GM12878 (cell line): ENCODE results near the gene MFSD6. TPM values are rescaled to one million over a fixed set of nuclear protein-coding genes. Genes with fewer than 3 reads are reported as not detected.
A peak's percentile ranks its signal among the peaks of the same experiment; 100 is the strongest.

Experiments
- ATAC-seq: fragments of 200-7000 bp; cut with Tn5 transposase; 3 replicates; pipeline ENCODE4 v1.9.1; 2020; ENCODE audit warnings: mild to moderate bottlenecking, moderate library complexity
- BruUV-seq: library from RNA; stranded (reverse); fragments of 400-500 nt; replicated peaks from 2 replicates; lab custom pipeline; 2021; lab: Mats Ljungman, UMichigan
- CTCF ChIA-PET: fragments of 300-600 bp; sonication (Branson Sonifier 250); formaldehyde crosslinking; extraction: SDS; loops from one replicate; lab custom pipeline; 2021; ENCODE audit warnings: inconsistent platforms; lab: Yijun Ruan, JAX
- POLR2A ChIA-PET: fragments of 350-600 bp; formaldehyde crosslinking; extraction: SDS; loops from one replicate; lab custom pipeline; 2021; ENCODE audit warnings: inconsistent platforms; lab: Charles Lee
- RAD21 ChIA-PET: fragments of 300-600 bp; sonication (Branson Sonifier 250); formaldehyde crosslinking; loops from one replicate; lab custom pipeline; 2023; ENCODE audit warnings: antibody characterized with exemption; ENCODE audit not compliant: unreplicated experiment; lab: Charles Lee
- SMC1A ChIA-PET: fragments of 300-600 bp; sonication (Branson Sonifier 250); formaldehyde crosslinking; loops from one replicate; lab custom pipeline; 2023; ENCODE audit not compliant: unreplicated experiment, uncharacterized antibody; lab: Charles Lee
- DNase-seq: peaks from one replicate; pipeline ENCODE4 v3.0.0-alpha.2; 2011; ENCODE audit warnings: low read depth, low spot score
- FAIRE-seq: peaks from 3 replicates; lab custom pipeline; 2011; peaks lifted over from hg19 to GRCh38; lab: Jason Lieb, UNC
- H2AFZ ChIP-seq: 2 replicates; pipeline ENCODE4 v1.6.0; 2011; ENCODE audit warnings: low read depth, low read length, control low read depth; ENCODE audit not compliant: control insufficient read depth
- H3K27ac ChIP-seq: 2 replicates; pipeline ENCODE4 v1.5.1; 2011; ENCODE audit warnings: control low read depth; ENCODE audit not compliant: control insufficient read depth, insufficient read depth
- H3K27me3 ChIP-seq, 2 experiments: replicated peaks in 1 of 2; 2 replicates each; pipeline versions ENCODE4 v1.6.0 to v1.6.1; 2011; ENCODE audit warnings: low read length in 1 of 2; ENCODE audit not compliant: control insufficient read depth in 2 of 2, insufficient read depth in 2 of 2
- H3K36me3 ChIP-seq, 2 experiments: 2 replicates each; pipeline ENCODE4 v1.5.1; 2011; ENCODE audit warnings: low read length in 1 of 2; ENCODE audit not compliant: control insufficient read depth in 2 of 2, insufficient read depth in 2 of 2
- H3K4me1 ChIP-seq: 2 replicates; pipeline ENCODE4 v1.6.1; 2011; ENCODE audit warnings: mild to moderate bottlenecking, low read length, moderate library complexity, mixed read lengths; ENCODE audit not compliant: control insufficient read depth, insufficient read depth
- H3K4me2 ChIP-seq: 2 replicates; pipeline ENCODE4 v1.6.0; 2011; ENCODE audit warnings: control low read depth; ENCODE audit not compliant: control insufficient read depth, insufficient read depth
- H3K4me3 ChIP-seq: fragments of 200-600 bp; sonication (generic); 2 replicates; pipeline ENCODE4 v1.5.1; 2016
- H3K79me2 ChIP-seq: 2 replicates; pipeline ENCODE4 v1.6.0; 2011; ENCODE audit warnings: low read length; ENCODE audit not compliant: control insufficient read depth, insufficient read depth
- H3K9ac ChIP-seq: 2 replicates; pipeline ENCODE4 v1.8.0; 2011; ENCODE audit warnings: low read length, control low read depth, mixed read lengths; ENCODE audit not compliant: control insufficient read depth, insufficient read depth
- H3K9me3 ChIP-seq: replicated peaks from 3 replicates; pipeline ENCODE4 v1.5.1; 2011; ENCODE audit warnings: mild to moderate bottlenecking, low read length; ENCODE audit not compliant: control insufficient read depth, insufficient read depth
- H4K20me1 ChIP-seq: 2 replicates; pipeline ENCODE4 v1.6.0; 2011; ENCODE audit not compliant: control insufficient read depth, insufficient read depth
- ATF7 ChIP-seq: fragments of 450-650 bp; IDR thresholded peaks from 2 replicates; pipeline ENCODE4 v1.6.1; 2016; ENCODE audit warnings: low read depth, mild to moderate bottlenecking
- CBX3 ChIP-seq: fragments of 200-600 bp; sonication (generic); IDR thresholded peaks from 2 replicates; pipeline ENCODE4 v1.6.1; 2016; ENCODE audit warnings: low read depth, borderline replicate concordance
- CBX5 ChIP-seq: sonication (generic); IDR thresholded peaks from 2 replicates; pipeline ENCODE4 v1.6.1; 2016; ENCODE audit warnings: low read depth, moderate library complexity, mild to moderate bottlenecking, inconsistent platforms
- CHD1 ChIP-seq: IDR thresholded peaks from 2 replicates; pipeline ENCODE4 v1.6.1; 2012; ENCODE audit warnings: low read depth, low read length, improper control_type of control experiment
- DPF2 ChIP-seq: fragments of 450-650 bp; IDR thresholded peaks from 2 replicates; pipeline ENCODE4 v1.6.1; 2017; ENCODE audit warnings: mild to moderate bottlenecking
- IKZF2 ChIP-seq, 2 experiments: fragments of 450-650 bp; IDR thresholded peaks; 2 replicates each; pipeline ENCODE4 v1.6.1; 2017; ENCODE audit warnings: mild to moderate bottlenecking in 2 of 2, moderate library complexity in 2 of 2
- KDM1A ChIP-seq: fragments of 200-600 bp; sonication (generic); IDR thresholded peaks from 2 replicates; pipeline ENCODE4 v1.6.1; 2016; ENCODE audit warnings: borderline replicate concordance
- NFIC ChIP-seq: IDR thresholded peaks from 2 replicates; pipeline ENCODE4 v1.6.1; 2012; ENCODE audit warnings: low read depth, mild to moderate bottlenecking, inconsistent platforms, low read length, moderate library complexity
- NFXL1 ChIP-seq: fragments of 450-650 bp; IDR thresholded peaks from 2 replicates; pipeline ENCODE4 v1.6.1; 2017; ENCODE audit warnings: antibody characterized with exemption, mild to moderate bottlenecking, borderline replicate concordance
- POLR2A ChIP-seq: IDR thresholded peaks from 2 replicates; pipeline ENCODE4 v1.6.1; 2011; ENCODE audit warnings: low read depth, mild to moderate bottlenecking, low read length
- POU2F2 ChIP-seq: IDR thresholded peaks from 3 replicates; pipeline ENCODE4 v1.6.1; 2011; ENCODE audit warnings: low read depth, mild to moderate bottlenecking, low read length, borderline replicate concordance
- RAD21 ChIP-seq: IDR thresholded peaks from 2 replicates; pipeline ENCODE4 v1.6.1; 2011; ENCODE audit warnings: mild to moderate bottlenecking, low read depth, low read length, moderate library complexity; ENCODE audit not compliant: insufficient read depth
- RAD51 ChIP-seq: fragments of 450-650 bp; IDR thresholded peaks from 2 replicates; pipeline ENCODE4 v1.6.1; 2016; ENCODE audit warnings: moderate library complexity, mild to moderate bottlenecking, inconsistent platforms
- SMAD5 ChIP-seq: IDR thresholded peaks from 2 replicates; pipeline ENCODE4 v1.6.1; 2016; ENCODE audit warnings: antibody characterized with exemption, low read depth
- SP1 ChIP-seq: IDR thresholded peaks from one replicate; pipeline ENCODE4 v1.6.1; 2011; ENCODE audit warnings: low read depth, low read length
- STAT3 ChIP-seq: IDR thresholded peaks from 2 replicates; pipeline ENCODE4 v1.6.1; 2011; ENCODE audit warnings: low read depth, low read length, improper control_type of control experiment
- TBL1XR1 ChIP-seq: IDR thresholded peaks from 2 replicates; pipeline ENCODE4 v1.6.1; 2012; ENCODE audit warnings: low read depth, low read length, improper control_type of control experiment
- WGBS: methylation state at CpG from one replicate; pipeline ENCODE4 v1.1.6; 2016; ENCODE audit warnings: low lambda C conversion rate; ENCODE audit not compliant: insufficient replicate concordance, insufficient coverage; ENCODE audit errors: missing lambda C conversion rate; 5-methylcytosine and 5-hydroxymethylcytosine counted together
- in situ Hi-C: fragments of 300-500 bp; cut with MboI; formaldehyde crosslinking; loops from 9 replicates; pipeline ENCODE4 v1.14.3; 2018; ENCODE audit warnings: mixed read lengths
- intact Hi-C: fragments of 100-400 bp; cut with micrococcal nuclease; formaldehyde crosslinking; loops from one replicate; pipeline ENCODE4 v1.14.2; 2022; ENCODE audit not compliant: unreplicated experiment
- polyA plus RNA-seq, 11 experiments: library from polyadenylated mRNA; depleted of rRNA in 4 of 11; unstranded in 6 of 11; stranded (reverse) in 5 of 11; fragments of >200 nt; fragmentation: Nextera tagmentation in 4 of 11; fragmentation: Illumina TruSeq in 1 of 11; extraction: Ambion mirVana in 4 of 11; extraction: Trizol in 1 of 11; gene quantifications; 1 replicate in 1 of 11; 2 replicates in 10 of 11; pipeline versions ENCODE4 v1.2.1 to v1.2.3, GENCODE V29; 2011 to 2016; ENCODE audit warnings: inconsistent platforms in 2 of 11, missing spikeins in 2 of 11, low read depth in 1 of 11
- total RNA-seq, 4 experiments: library from RNA; depleted of rRNA in 3 of 4; stranded (reverse); fragments of >200 nt in 3 of 4; fragmentation: Illumina TruSeq in 1 of 4; extraction: Trizol in 1 of 4; gene quantifications; 2 replicates each; pipeline versions ENCODE4 v1.2.1 to v1.2.3, GENCODE V29; 2013 to 2021
- TF ChIP-seq, protein P1 (sequence below): fragments of 150-350 bp; IDR thresholded peaks from 2 replicates; pipeline ENCODE4 v1.6.1; 2014; ENCODE audit warnings: mild to moderate bottlenecking, low read depth, low read length
- TF ChIP-seq, protein P2 (sequence below): fragments of 450-650 bp; formaldehyde crosslinking; IDR thresholded peaks from 2 replicates; pipeline ENCODE4 v1.4.0; 2020; ENCODE audit warnings: mild to moderate bottlenecking, moderate library complexity
- TF ChIP-seq, protein P3 (sequence below): IDR thresholded peaks from 2 replicates; pipeline ENCODE4 v1.6.1; 2012; ENCODE audit warnings: low read depth, low read length, improper control_type of control experiment

MFSD6 gene
- total and polyA plus RNA-seq, 10 of the 15 experiments (the other 5 are each of a cell fraction or from before 2014, with no cell fraction given): 6.7 to 42.6 (median 24.2) TPM

DNA sequence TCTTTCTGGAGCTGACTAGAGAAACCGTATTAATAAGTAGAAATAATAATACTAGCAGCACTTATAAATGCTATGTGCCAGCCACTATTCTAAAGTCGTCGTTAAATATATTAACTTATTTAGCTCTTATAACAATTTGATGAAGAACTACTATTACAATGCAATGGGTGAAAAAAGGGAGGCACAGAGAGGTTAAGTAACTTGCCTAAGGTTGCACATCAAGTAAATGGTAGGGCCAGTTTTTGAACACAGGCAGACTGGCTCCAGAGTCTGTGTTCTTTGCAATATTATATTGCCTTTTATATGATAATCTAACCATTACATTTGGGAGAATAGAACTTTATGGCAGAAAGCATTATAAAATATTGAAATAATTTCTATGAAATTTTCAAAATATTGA is 47.2 kb upstream of the MFSD6 start:
- ChIA-PET RAD21 (interaction anchor here (0.7 to 4.0 kb wide), 6 partner anchors 9 to 316 kb away, joined by 3 to 36 read pairs (median 3); partner anchors contain the start of gene INPP1), POLR2A (interaction anchor here (1.3 to 4.0 kb wide), 4 partner anchors 17 to 142 kb away, joined by 3 to 19 read pairs (median 10); partner anchors contain the start of genes HIBCH and INPP1), SMC1A (interaction anchor here (0.7 to 4.3 kb wide), 12 partner anchors 9 to 329 kb away, joined by 3 to 44 read pairs (median 3); partner anchors contain the start of gene INPP1), CTCF (interaction anchor here (0.9 to 4.8 kb wide), 8 partner anchors 9 to 272 kb away, joined by 3 to 48 read pairs (median 5); partner anchors contain the start of gene INPP1)
- in situ Hi-C loops (no loop called here), intact Hi-C loops (no loop called here)
- Histone ChIP-seq H2AFZ (peak overlapping the region; percentile 85), H3K27me3 (no peaks in the 10 kb centered on the region), H3K4me3 (no peak overlapping the region), H4K20me1 (no peaks in the 10 kb centered on the region), H3K9me3 (no peaks in the 10 kb centered on the region), H3K36me3 (no peaks in the 10 kb centered on the region), H3K4me1 (peaks cover 8% of the 10 kb centered on the region), H3K79me2 (peaks cover 5% of the 10 kb centered on the region), H3K27ac (no peak overlapping the region), H3K4me2 (peak overlapping the region; percentile 95; the same call in 1 of the 2 replicates), H3K9ac (no peak overlapping the region)
- 89% methylated on average over 3 of the region's 3 CpGs for WGBS
- no TSS peak for BruUV-seq
- no peak for FAIRE-seq
- TF ChIP-seq KDM1A (no peak), ATF7 (no peak), CHD1 (no peak), POU2F2 (no peak), TBL1XR1 (no peak), IKZF2 (IDR thresholded peaks at IDR 0.05) (no peak), RAD51 (no peak), SMAD5 (no peak), NFXL1 (no peak), NFIC (no peak), STAT3 (no peak), SP1 (no peak), RAD21 (no peak), CBX5 (no peak), CBX3 (no peak), DPF2 (no peak), POLR2A (no peak)
- TF ChIP-seq, protein P1, sequence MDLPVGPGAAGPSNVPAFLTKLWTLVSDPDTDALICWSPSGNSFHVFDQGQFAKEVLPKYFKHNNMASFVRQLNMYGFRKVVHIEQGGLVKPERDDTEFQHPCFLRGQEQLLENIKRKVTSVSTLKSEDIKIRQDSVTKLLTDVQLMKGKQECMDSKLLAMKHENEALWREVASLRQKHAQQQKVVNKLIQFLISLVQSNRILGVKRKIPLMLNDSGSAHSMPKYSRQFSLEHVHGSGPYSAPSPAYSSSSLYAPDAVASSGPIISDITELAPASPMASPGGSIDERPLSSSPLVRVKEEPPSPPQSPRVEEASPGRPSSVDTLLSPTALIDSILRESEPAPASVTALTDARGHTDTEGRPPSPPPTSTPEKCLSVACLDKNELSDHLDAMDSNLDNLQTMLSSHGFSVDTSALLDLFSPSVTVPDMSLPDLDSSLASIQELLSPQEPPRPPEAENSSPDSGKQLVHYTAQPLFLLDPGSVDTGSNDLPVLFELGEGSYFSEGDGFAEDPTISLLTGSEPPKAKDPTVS: no peak
- TF ChIP-seq, protein P2, sequence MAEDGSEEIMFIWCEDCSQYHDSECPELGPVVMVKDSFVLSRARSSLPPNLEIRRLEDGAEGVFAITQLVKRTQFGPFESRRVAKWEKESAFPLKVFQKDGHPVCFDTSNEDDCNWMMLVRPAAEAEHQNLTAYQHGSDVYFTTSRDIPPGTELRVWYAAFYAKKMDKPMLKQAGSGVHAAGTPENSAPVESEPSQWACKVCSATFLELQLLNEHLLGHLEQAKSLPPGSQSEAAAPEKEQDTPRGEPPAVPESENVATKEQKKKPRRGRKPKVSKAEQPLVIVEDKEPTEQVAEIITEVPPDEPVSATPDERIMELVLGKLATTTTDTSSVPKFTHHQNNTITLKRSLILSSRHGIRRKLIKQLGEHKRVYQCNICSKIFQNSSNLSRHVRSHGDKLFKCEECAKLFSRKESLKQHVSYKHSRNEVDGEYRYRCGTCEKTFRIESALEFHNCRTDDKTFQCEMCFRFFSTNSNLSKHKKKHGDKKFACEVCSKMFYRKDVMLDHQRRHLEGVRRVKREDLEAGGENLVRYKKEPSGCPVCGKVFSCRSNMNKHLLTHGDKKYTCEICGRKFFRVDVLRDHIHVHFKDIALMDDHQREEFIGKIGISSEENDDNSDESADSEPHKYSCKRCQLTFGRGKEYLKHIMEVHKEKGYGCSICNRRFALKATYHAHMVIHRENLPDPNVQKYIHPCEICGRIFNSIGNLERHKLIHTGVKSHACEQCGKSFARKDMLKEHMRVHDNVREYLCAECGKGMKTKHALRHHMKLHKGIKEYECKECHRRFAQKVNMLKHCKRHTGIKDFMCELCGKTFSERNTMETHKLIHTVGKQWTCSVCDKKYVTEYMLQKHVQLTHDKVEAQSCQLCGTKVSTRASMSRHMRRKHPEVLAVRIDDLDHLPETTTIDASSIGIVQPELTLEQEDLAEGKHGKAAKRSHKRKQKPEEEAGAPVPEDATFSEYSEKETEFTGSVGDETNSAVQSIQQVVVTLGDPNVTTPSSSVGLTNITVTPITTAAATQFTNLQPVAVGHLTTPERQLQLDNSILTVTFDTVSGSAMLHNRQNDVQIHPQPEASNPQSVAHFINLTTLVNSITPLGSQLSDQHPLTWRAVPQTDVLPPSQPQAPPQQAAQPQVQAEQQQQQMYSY (CRISPR knock-in tag): no peak
- TF ChIP-seq, protein P3, sequence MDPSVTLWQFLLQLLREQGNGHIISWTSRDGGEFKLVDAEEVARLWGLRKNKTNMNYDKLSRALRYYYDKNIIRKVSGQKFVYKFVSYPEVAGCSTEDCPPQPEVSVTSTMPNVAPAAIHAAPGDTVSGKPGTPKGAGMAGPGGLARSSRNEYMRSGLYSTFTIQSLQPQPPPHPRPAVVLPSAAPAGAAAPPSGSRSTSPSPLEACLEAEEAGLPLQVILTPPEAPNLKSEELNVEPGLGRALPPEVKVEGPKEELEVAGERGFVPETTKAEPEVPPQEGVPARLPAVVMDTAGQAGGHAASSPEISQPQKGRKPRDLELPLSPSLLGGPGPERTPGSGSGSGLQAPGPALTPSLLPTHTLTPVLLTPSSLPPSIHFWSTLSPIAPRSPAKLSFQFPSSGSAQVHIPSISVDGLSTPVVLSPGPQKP: no peak
- no peak for ATAC-seq
- DNase-seq: no peak
